HepG2 (cell line): ENCODE measurements around the gene CCL1. TPM values are rescaled to one million over a fixed set of nuclear protein-coding genes. Genes with fewer than 3 reads are reported as not detected.

Experiments used
- ATAC-seq: fragments of 200-7000 bp; cut with Tn5 transposase; 3 replicates; pipeline ENCODE4 v1.9.1; 2020; ENCODE audit warnings: mild to moderate bottlenecking, moderate library complexity
- BruUV-seq: library from RNA; stranded (reverse); fragments of 400-500 nt; replicated peaks from 2 replicates; lab custom pipeline; 2021; lab: Mats Ljungman, UMichigan
- CTCF ChIA-PET: fragments of 300-600 bp; formaldehyde crosslinking; extraction: SDS; loops from one replicate; lab custom pipeline; 2021; ENCODE audit warnings: low total read pairs, inconsistent platforms, low intra/inter-chr PET ratio; lab: Yijun Ruan, JAX
- POLR2A ChIA-PET: fragments of 350-600 bp; sonication (Branson Sonifier 250); formaldehyde crosslinking; loops from one replicate; lab custom pipeline; 2020; ENCODE audit warnings: antibody characterized with exemption, inconsistent platforms; lab: Yijun Ruan, JAX
- DNase-seq: peaks from one replicate; pipeline ENCODE4 v3.0.0-alpha.2; 2015; ENCODE audit warnings: low spot score
- FAIRE-seq: peaks from 3 replicates; lab custom pipeline; 2011; peaks lifted over from hg19 to GRCh38; lab: Jason Lieb, UNC
- H2AFZ ChIP-seq: one replicate; pipeline ENCODE4 v1.6.1; 2011; ENCODE audit warnings: low read length, inconsistent platforms
- H3K27ac ChIP-seq: fragments of 300-600 bp; 3 replicates; pipeline ENCODE4 v1.8.0; 2011; ENCODE audit warnings: mixed run types, mild to moderate bottlenecking, mixed read lengths, low read length, inconsistent platforms; ENCODE audit not compliant: insufficient read depth; ENCODE audit errors: extremely low read length
- H3K27me3 ChIP-seq, 2 experiments: fragments of 200-600 bp in 1 of 2; 2 replicates in 1 of 2; 3 replicates in 1 of 2; pipeline versions ENCODE4 v1.6.0 to v1.8.0; 2011; ENCODE audit warnings: low read length in 2 of 2, mild to moderate bottlenecking in 2 of 2, moderate library complexity in 2 of 2, inconsistent platforms in 1 of 2; ENCODE audit not compliant: insufficient read depth in 2 of 2, control insufficient read depth in 1 of 2
- H3K36me3 ChIP-seq, 2 experiments: fragments of 200-600 bp in 1 of 2; replicated peaks in 1 of 2; 2 replicates in 1 of 2; 3 replicates in 1 of 2; pipeline versions ENCODE4 v1.5.1 to v1.8.0; 2011; ENCODE audit warnings: low read length in 2 of 2, inconsistent platforms in 1 of 2; ENCODE audit not compliant: insufficient read depth in 2 of 2, control insufficient read depth in 1 of 2
- H3K4me1 ChIP-seq: 2 replicates; pipeline ENCODE4 v1.5.1; 2012; ENCODE audit warnings: low read length, inconsistent platforms; ENCODE audit not compliant: insufficient read depth
- H3K4me2 ChIP-seq: 2 replicates; pipeline ENCODE4 v1.6.0; 2011; ENCODE audit warnings: low read depth, low read length, inconsistent platforms
- H3K4me3 ChIP-seq, 3 experiments: fragments of 200-600 bp in 1 of 3; sonication (generic), shearing (Covaris generic) in 1 of 3; replicated peaks in 1 of 3; 2 replicates each; pipeline ENCODE4 v1.5.1; 2011 to 2016; ENCODE audit warnings: low read length in 3 of 3, inconsistent platforms in 2 of 3, low read depth in 2 of 3, mild to moderate bottlenecking in 2 of 3, control low read depth in 1 of 3, mixed read lengths in 1 of 3; ENCODE audit not compliant: insufficient read depth in 1 of 3
- H3K79me2 ChIP-seq: one replicate; pipeline ENCODE4 v1.6.1; 2011; ENCODE audit warnings: low read length, inconsistent platforms; ENCODE audit not compliant: insufficient read depth
- H3K9ac ChIP-seq: 2 replicates; pipeline ENCODE4 v1.6.0; 2011; ENCODE audit warnings: mild to moderate bottlenecking, low read depth, low read length, inconsistent platforms; ENCODE audit not compliant: insufficient read depth
- H3K9me3 ChIP-seq: 2 replicates; pipeline ENCODE4 v1.5.1; 2012; ENCODE audit warnings: mild to moderate bottlenecking, low read length
- H4K20me1 ChIP-seq: 2 replicates; pipeline ENCODE4 v1.6.0; 2011; ENCODE audit warnings: inconsistent platforms, mild to moderate bottlenecking, low read length, moderate library complexity; ENCODE audit not compliant: insufficient read depth
- ARID2 ChIP-seq: sonication (generic); formaldehyde crosslinking; IDR thresholded peaks from 2 replicates; pipeline ENCODE4 v1.8.1; 2022; ENCODE audit warnings: mild to moderate bottlenecking, missing genetic modification reagents, borderline replicate concordance
- ISL2 ChIP-seq: sonication (generic); formaldehyde crosslinking; IDR thresholded peaks from 2 replicates; pipeline ENCODE4 v1.5.0; 2020; ENCODE audit warnings: missing genetic modification reagents
- PCBP2 ChIP-seq: fragments of 200-400 bp; formaldehyde crosslinking; optimal IDR thresholded peaks from 2 replicates; pipeline ENCODE3; 2018; ENCODE audit warnings: low read length, low read depth; ENCODE audit not compliant: poor library complexity, severe bottlenecking
- PHB2 ChIP-seq: fragments of 450-650 bp; IDR thresholded peaks from 2 replicates; pipeline ENCODE4 v1.6.1; 2018; ENCODE audit not compliant: partially characterized antibody
- POLR2AphosphoS5 ChIP-seq: IDR thresholded peaks from 2 replicates; pipeline ENCODE4 v1.6.1; 2012; ENCODE audit warnings: low read depth, low read length
- ZC3H4 ChIP-seq: sonication (generic); formaldehyde crosslinking; IDR thresholded peaks from 2 replicates; pipeline ENCODE4 v1.4.0; 2020; ENCODE audit warnings: missing genetic modification reagents, borderline replicate concordance
- ZNF569 ChIP-seq: sonication (generic); formaldehyde crosslinking; IDR thresholded peaks from 2 replicates; pipeline ENCODE4 v1.5.0; 2020; ENCODE audit warnings: mild to moderate bottlenecking, missing genetic modification reagents, moderate library complexity, borderline replicate concordance
- ZNF720 ChIP-seq: sonication (generic); formaldehyde crosslinking; IDR thresholded peaks from 2 replicates; pipeline ENCODE4 v1.4.0; 2020; ENCODE audit warnings: missing genetic modification reagents
- WGBS: methylation state at CpG from one replicate; pipeline ENCODE4 v1.1.6; 2017; ENCODE audit warnings: low lambda C conversion rate; 5-methylcytosine and 5-hydroxymethylcytosine counted together
- in situ Hi-C: cut with HindIII; loops from 2 replicates; pipeline ENCODE4 v1.10.0; 2017; ENCODE audit warnings: low pct_unique_long_range_greater_than_20kb; ENCODE audit not compliant: extremely low pct_ligation_motif_present
- intact Hi-C: fragments of 100-400 bp; cut with micrococcal nuclease; formaldehyde crosslinking; loops from one replicate; pipeline ENCODE4 v1.10.0; 2022; ENCODE audit not compliant: unreplicated experiment
- polyA plus RNA-seq, 8 experiments: library from polyadenylated mRNA; depleted of rRNA in 3 of 8; stranded (reverse) in 7 of 8; unstranded in 1 of 8; fragments of >200 nt; fragmentation: Illumina TruSeq in 4 of 8; extraction: Trizol in 4 of 8; gene quantifications; 2 replicates each; pipeline versions ENCODE4 v1.2.1 to v1.2.3, GENCODE V29; 2011 to 2016; ENCODE audit warnings: low read depth in 4 of 8, missing spikeins in 1 of 8, mixed read lengths in 1 of 8; ENCODE audit not compliant: insufficient read depth in 1 of 8
- total RNA-seq, 5 experiments: library from RNA; depleted of rRNA; stranded (reverse); fragments of >200 nt; fragmentation: Illumina TruSeq; extraction: Trizol; gene quantifications; 2 replicates each; pipeline ENCODE4 v1.2.3, GENCODE V29; 2016; ENCODE audit warnings: low read depth in 1 of 5
- TF ChIP-seq, protein P1 (sequence below): sonication (generic); formaldehyde crosslinking; IDR thresholded peaks from 2 replicates; pipeline ENCODE4 v1.8.1; 2022; ENCODE audit warnings: low read depth, mild to moderate bottlenecking, missing genetic modification reagents

The CCL1 gene
- total and polyA plus RNA-seq, 2 of the 13 experiments (the other 11 are each of a cell fraction or from before 2014, with no cell fraction given), result not detected

DNA sequence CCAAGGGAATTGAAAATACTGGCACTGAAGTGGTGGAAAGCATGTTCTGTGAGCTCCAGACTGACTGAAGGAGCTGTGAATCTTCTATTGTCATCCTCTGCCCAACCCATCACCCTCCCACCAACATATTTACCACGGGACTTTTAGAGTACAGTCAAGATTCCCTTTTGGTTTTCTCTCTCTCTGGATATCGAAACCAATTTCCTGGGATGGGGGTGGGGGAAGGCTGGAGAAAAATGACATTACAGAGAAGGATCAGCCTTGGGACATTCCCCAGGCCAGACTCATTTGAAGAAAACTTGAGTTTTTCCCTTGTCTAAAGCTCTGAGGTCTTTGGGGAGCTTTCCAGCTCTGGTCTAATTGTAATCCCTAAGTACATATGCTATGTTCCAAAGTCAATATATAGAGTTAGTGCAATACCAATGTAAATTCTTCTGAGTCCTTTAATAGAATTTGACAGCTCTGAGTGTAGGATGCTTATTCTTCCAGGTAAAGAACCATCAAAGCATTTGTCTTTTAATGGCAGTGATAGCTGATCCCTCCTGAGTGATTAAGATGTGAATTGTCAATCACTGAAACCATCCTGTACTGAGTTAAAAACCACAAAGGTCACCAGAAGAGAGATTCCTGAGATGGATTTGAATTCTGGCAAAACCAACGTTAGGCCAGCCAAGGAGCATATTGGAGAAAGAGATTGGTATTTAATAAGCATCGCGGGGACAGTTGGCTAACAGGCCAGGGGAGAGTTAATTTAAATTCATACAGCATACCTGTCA lies 48.8 kb upstream of the CCL1 start (continued):
- TF ChIP-seq, protein P1, sequence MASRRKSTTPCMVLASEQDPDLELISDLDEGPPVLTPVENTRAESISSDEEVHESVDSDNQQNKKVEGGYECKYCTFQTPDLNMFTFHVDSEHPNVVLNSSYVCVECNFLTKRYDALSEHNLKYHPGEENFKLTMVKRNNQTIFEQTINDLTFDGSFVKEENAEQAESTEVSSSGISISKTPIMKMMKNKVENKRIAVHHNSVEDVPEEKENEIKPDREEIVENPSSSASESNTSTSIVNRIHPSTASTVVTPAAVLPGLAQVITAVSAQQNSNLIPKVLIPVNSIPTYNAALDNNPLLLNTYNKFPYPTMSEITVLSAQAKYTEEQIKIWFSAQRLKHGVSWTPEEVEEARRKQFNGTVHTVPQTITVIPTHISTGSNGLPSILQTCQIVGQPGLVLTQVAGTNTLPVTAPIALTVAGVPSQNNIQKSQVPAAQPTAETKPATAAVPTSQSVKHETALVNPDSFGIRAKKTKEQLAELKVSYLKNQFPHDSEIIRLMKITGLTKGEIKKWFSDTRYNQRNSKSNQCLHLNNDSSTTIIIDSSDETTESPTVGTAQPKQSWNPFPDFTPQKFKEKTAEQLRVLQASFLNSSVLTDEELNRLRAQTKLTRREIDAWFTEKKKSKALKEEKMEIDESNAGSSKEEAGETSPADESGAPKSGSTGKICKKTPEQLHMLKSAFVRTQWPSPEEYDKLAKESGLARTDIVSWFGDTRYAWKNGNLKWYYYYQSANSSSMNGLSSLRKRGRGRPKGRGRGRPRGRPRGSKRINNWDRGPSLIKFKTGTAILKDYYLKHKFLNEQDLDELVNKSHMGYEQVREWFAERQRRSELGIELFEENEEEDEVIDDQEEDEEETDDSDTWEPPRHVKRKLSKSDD (CRISPR knock-in tag), result no peak
- TF ChIP-seq ZC3H4 (CRISPR knock-in tag), result no peak

DNA sequence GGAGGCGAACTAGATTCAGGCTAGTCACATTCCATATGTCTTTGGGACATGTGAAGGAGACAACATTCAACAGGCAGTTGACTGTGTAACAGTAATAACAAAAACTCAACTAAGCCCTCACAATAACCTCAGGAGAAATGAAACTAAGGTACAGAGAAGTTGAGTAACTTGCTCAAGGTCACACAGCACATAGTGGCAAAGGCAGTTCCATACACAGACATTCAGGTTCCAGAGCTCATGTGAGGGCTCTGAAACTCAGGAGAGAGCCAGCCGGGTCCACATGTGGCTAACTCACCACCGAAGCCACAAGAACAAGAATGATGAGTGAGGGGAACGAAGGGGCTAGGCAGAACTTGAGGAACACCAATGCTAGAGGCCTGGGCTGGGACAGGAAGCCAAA lies 46.3 kb upstream of the CCL1 start:
- CTCF ChIA-PET, result no interaction called here

More for the DNA sequence above, 46.3 kb upstream of the CCL1 start:
- Histone ChIP-seq H3K4me3 (no peak overlapping the region), H3K4me1 (no peaks in the 10 kb centered on the region), H3K9me3 (no peaks in the 10 kb centered on the region), H3K27me3 (peaks cover 0 to 8% of the 10 kb centered on the region in 2 experiments; a peak in 1 of 5 replicates), H2AFZ (no peak overlapping the region), H3K27ac (no peak overlapping the region), H3K79me2 (no peaks in the 10 kb centered on the region), H3K36me3 (no peaks in the 10 kb centered on the region), H4K20me1 (no peaks in the 10 kb centered on the region), H3K9ac (no peak overlapping the region)
- WGBS, result 5% methylated on average over 4 of the region's 4 CpGs
- POLR2A ChIA-PET, result no interaction called here
- intact Hi-C loops, result no loop called here
- DNase-seq (no peak), FAIRE-seq (no peak)
- BruUV-seq, result no TSS peak
- TF ChIP-seq PHB2, result no peak
- TF ChIP-seq ISL2 (CRISPR knock-in tag), result no peak
- no peak for TF ChIP-seq ZNF720 (CRISPR knock-in tag)
- no peak for TF ChIP-seq POLR2AphosphoS5
- TF ChIP-seq ARID2 (CRISPR knock-in tag), result no peak
- no peak for TF ChIP-seq PCBP2
- TF ChIP-seq ZNF569 (CRISPR knock-in tag), result no peak
- TF ChIP-seq, all 625 proteins: peak for 0
- no peak for ATAC-seq
- in situ Hi-C loops, result loop anchor here (25.0 kb wide), 1 partner anchor 1128 kb away; the partner anchor contains the start of gene SLFN12L
- no peak overlapping the region for H3K4me2 ChIP-seq
